HG03045 (cell line): ENCODE data around the gene UBA1.

ENCODE experiments used
- ATAC-seq: cut with Tn5 transposase; IDR thresholded peaks from one replicate; pipeline ENCODE4 v1.9.1; 2021; ENCODE audit warnings: mild to moderate bottlenecking, moderate library complexity; ENCODE audit not compliant: unreplicated experiment

UBA1 gene

GRCh38 chrX:47169726-47170515 lies 23.7 kb upstream of the UBA1 start:
- ATAC-seq = no peak

DNA sequence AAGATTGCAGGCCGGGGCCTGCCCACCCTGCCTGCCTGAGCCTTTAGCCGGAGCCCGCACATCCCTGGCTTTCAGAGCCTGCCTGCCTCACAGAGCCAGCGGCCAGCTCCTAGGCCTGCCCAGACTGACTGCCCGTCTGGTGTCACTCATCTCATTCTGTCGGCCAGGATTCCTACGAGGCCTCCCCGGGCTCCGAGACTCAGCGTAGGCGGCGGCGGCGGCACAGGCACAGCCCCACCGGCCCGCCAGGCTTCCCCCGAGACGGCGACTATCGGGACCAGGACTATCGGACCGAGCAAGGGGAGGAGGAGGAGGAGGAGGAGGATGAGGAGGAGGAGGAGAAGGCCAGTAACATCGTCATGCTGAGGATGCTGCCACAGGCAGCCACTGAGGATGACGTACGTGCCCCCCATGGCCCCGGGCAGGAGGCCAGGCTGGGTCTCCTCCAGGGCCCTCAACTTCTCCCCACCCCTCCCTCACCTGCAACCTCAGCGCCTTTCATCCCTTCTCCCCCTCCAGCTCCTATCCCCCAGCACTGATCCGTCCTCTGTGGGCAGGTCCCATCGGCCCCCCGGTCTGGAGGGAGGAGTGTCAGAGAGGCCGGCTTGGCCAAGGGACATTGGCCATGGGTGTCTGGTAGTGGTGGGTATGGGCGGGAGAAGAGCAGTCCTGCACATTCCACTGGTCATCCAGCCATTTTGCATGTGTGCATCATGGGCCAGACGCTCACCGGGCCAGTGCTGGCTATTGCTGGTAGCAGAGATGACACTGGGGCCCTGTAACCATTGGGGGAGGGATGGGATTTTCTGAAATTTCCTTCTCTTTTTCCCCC lies 22.6 kb upstream of the UBA1 start:
- ATAC-seq = no peak

DNA sequence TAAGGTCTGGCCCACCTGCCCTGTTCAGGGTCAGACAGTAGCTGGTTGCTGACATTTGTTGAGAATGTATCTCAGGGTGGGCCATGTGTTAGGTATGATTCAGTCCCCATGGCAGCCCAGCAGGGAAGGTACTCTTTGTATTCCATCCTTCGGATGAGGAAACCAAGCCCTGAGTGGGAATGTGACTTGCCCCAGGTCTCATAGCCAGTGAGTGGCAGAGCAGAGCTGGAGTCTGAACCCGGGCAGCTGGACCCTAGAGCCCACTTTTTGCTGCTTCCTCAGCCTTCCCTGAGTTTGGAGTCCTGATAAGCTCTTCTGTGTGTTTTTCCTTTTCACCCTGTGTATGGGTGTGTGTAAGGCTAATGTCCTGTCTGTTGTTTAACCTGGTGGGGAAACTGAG lies 21.6 kb upstream of the UBA1 start:
- ATAC-seq = no peak

- no peak for ATAC-seq
Observed at GRCh38 chrX:47172549-47172948, 21.1 kb upstream of the UBA1 start.

DNA sequence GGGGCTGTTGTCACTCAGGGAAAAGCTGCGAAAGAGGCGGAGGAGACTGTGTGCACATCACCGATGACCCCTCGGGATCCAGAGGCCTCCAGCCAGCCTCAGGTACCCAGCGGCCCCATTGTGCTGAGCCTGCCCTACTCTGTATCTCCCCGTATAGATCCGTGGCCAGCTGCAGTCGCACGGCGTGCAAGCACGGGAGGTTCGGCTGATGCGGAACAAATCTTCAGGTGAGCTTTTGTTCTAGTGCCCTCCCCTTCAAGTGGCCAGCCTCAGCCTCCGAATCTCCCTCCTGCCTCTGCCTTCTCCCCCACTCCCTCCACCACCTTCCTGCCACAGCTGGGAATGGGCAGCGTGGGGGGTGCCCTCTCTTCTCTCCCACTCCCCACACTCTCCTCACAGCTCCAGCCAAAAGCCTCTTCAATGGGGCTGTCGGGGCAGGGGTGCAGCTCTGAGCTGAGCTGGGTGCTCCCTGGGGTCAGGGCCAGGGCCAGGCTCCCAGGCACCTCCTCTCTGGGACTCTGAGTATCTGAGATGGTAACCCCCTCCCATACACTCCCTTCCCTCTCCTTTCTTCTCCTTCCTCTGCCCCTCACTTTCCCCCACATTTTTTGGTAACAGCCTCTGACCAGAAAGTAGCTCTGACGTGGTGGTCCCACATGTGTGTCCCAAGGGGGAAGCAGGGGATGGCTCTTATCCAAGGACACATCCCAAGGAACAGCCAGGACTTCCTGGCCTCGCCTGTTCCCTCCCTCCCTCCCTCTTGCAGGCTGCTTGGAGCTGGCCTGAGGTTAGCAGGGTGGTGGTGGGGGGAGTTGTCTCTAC lies 20.4 kb upstream of the UBA1 start:
- no peak for ATAC-seq

- no peak for ATAC-seq
Observed at GRCh38 chrX:47174376-47174775, 19.3 kb upstream of the UBA1 start.

GRCh38 chrX:47174846-47175587 lies 18.6 kb upstream of the UBA1 start:
- ATAC-seq = no peak

DNA sequence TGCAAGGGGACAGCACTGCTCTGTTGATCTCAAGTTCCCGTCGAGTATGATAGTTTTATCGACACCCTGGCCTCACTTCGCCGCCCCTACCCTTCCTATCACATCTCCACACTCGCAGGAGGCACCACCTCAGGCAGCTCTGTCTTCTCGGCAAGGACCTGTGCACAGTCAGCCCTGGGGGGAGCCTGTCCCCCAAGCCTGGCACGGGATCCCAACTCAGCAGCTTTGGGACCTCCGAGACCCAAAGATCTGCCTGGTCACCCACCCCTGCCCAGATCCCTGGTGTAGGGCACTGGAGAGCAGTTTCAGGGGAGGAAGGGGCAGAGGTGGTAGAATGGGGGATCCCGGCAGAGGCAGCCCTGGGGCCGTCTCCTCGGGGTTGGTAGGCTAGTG lies 18.0 kb upstream of the UBA1 start:
- ATAC-seq = no peak

DNA sequence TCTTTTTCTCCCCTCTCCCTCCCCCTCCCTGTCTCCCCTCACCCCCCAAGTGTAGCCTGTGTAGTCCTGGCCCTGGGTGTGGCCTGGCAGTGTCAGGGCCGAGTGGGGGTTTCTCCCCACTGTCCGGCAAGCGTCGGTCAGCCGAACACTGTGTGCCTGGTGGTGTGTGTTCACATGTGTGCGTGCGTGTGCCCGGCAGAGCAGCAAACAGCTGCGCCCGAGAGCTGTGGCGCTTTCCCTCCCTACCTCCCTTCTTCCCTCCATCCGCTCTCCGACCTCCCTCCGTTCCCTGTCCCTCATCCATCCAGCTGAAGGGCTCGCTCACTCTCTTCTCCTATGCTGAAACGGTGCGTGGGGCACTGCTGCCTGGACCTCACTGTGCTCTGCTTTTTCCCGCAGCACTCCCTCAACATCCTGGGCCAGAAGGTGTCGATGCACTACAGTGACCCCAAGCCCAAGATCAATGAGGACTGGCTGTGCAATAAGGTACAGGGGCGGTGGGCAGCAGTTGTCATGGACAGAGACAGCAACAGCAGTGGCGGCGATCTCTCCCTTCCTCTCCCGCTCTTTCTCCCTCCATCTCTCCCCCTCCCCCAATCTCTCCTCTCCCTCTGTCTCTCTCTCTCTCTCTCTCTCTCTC lies 17.4 kb upstream of the UBA1 start:
- no peak for ATAC-seq

DNA sequence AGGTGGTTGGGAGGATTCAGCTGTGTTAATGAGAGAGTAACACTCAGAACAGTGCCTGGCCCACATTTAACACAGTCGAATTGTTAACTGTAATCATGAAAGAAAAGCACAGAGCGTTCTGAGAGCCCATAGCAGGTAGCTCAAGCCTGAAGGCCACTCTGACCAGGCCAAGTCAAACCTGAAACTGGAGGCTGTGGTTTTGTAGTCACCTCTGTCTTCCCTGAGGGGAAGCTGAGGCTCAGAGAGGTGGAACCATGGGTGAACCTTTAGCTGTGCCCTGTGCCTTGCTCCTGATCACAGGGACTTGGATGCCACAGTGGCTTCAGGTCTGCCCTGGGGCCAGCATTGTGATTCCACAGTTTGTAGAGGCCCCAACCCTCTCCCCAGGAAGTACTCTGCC lies 16.6 kb upstream of the UBA1 start:
- no peak for ATAC-seq

- ATAC-seq = no peak
Observed at GRCh38 chrX:47178337-47178736, 15.3 kb upstream of the UBA1 start.

- no peak for ATAC-seq
Observed at GRCh38 chrX:47179221-47179927, 14.3 kb upstream of the UBA1 start.

- ATAC-seq = no peak
Observed at GRCh38 chrX:47179928-47180255, 13.7 kb upstream of the UBA1 start.

DNA sequence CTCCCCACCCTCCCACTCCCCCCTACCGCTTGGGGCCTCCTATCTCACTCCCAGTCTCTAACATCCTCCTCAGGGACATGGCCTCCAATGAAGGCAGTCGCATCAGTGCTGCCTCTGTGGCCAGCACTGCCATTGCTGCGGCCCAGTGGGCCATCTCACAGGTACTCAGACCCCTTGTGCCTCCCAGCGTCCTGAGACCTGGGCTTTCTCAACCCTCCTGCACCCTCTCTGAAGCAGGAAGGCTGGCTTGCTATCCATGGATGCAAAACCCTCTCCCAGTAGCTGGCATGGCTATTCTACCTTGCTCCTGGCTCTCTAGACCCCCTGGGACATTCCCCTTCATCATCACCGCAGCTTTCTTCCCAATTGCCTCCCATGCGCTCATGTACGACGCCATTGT lies 13.3 kb upstream of the UBA1 start:
- ATAC-seq = no peak

DNA sequence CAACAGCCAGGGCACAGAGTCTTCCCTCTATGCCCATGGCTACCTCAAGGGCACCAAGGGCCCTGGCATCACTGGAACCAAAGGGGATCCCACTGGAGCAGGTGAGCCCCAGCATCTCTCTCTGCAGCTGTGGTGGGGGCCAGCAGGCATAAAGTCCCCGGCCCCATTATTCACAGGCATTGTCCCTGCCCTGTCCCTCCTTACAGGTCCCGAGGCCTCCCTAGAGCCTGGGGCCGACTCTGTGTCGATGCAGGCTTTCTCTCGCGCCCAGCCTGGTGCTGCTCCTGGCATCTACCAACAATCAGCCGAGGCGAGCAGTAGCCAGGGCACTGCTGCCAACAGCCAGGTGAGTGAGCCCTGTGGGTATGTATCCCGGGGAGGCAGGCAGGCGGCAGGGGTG lies 12.3 kb upstream of the UBA1 start:
- ATAC-seq = no peak

- ATAC-seq = no peak
Observed at GRCh38 chrX:47182106-47182700, 11.4 kb upstream of the UBA1 start.

- ATAC-seq = no peak
Observed at GRCh38 chrX:47184486-47184885, 9.1 kb upstream of the UBA1 start.

DNA sequence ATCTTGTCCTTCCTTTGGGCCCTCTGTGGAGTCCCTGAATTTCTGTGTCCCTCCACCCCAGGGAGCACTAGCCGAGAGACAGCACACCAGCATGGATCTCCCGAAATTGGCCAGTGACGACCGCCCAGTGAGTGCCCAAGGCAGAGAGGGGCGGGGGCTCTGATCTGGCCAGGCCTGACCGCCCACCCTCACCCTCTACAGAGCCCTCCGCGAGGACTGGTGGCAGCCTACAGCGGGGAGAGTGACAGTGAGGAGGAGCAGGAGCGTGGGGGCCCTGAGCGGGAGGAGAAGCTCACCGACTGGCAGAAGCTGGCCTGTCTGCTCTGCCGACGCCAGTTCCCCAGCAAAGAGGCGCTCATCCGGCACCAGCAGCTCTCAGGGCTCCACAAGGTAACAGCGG lies 8.4 kb upstream of the UBA1 start:
- no peak for ATAC-seq

DNA sequence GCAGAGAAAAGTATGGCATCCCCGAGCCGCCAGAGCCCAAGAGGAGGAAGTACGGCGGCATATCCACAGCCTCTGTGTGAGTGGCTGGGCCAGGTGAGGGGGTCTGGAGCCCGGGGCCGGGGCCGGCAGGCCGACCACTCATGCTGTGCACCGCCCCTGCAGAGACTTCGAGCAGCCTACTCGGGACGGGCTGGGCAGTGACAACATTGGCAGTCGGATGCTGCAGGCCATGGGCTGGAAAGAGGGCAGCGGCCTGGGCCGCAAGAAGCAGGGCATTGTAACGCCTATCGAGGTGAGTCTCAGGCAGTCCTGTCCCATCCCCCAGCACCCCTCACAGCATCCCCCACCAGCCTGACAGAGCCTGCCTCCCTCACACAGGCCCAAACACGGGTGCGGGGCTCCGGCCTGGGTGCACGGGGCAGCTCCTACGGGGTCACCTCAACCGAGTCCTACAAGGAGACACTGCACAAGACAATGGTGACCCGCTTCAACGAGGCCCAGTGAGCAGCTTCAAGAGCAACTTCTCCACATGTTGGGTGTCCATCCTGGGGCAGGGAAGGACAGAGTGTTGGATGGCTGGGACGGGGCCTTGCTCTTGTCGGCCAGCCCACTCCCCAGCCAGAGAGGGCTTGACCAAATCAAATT lies 7.4 kb upstream of the UBA1 start:
- ATAC-seq = no peak
